Fibroblast of peridontal ligament (primary cell): ENCODE measurements around the gene JAKMIP3.
"Not testable (repeated sequence)": the region's sequence is repeated elsewhere in the genome, so short reads cannot be mapped to it uniquely, and the experiment has no call there.

Experiments used
- DNase-seq: peaks from one replicate; pipeline ENCODE4 v3.0.0-alpha.2; 2010; ENCODE audit errors: extremely low read depth

JAKMIP3 gene

DNA sequence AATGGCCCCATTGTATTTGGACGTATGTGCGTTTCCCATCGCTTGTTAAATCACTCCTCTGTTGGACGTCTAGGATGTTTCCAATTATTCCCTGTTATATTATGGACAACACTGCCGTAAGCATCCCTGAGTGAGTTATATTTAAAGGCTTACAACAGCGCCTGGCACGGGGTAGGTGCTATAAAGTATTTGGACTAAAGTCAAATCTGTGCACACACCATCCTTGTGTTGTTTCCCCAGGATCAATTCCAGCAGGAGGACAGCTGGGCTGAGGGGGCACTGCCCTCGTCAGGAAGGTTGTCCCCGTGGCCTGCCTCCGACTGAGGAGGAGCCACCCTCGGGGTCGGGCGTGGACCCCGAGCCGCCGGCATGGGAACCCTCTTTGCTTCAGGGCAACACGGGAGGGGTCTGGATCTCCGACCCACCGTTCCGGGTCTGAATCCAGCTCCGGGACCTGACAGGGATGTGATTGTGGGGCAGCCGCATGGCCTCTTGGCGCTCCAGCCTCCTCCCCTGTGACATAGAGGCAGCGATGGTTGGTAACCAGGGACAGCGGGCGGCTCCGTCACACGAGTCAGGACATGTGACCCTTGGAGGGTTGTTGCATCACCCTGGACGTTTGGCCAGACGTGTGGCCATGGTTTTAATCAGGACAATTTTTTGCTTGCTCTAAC is 1.5 kb upstream of the JAKMIP3 start:
- no peak for DNase-seq

DNA sequence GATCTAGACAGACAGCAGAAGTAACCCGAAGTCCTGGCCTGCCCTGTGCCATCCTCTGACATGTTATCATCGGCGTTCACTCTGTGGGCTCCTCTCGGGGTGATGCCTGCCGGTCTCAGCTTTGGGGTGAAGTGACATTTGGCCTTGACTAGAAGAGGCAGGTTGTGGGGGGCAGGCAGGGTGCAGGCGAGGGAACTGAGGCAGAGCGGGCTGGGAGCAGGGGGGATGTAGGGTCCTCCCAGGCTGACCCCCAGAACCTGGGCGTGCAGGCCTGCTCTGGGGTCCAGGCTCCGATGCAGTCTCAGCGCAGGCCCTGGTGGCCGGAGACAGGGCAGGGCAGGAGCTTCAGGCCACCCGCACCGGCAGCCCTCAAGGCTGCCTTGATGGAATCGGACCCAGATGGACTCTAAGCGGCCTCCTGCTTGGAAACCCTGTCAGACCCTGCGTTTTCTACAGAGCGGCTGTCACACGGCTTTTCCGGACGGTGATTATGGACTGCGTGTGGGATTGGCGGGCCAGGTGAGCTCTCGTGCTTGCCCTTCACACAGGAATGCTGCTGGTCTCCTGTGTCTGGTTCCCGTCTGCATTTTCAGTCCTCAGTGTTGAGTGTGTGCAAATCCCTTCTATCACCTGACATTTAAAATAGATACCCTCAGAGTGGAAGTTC is 842 bp upstream of the JAKMIP3 start:
- DNase-seq, result no peak

DNA sequence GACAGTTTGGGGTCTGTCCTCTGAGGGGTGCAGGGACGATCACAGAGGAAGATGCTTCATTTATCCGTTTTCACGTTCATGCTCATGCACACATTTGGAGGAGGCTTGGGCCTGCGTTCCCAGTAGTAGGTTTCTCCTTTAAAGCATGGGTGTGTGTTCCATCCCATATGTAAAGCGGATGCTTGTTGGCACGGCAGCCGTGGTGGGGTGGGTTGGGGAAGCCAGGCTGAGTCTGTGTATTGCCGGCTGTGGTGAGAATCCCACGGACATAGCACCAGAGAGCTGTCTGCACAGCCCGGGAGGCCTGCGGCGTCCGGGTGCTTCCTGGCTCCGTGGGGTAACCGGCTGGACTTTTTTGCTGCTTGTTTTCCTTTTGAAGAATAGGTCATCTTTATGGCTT is 440 bp downstream of the JAKMIP3 start:
- no peak for DNase-seq

DNA sequence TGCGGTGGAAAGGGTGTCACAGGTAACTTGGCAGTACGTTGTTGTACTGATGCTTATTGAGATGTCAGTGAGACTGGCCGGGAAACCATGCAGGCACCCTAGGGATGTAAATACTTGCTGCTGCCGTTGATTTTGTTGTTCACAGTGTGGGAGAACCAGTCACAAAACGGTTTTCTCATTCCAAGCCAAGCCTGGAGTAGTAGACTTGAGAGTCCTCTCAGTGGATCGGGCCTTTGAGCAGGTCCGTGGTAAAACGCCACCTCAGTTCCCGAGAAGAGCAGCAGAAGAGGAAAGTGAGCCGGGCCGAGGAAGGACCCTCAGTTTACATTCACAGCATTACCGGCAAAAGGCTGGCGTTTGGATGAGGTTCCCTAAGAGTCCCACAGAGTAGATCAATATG is 1.1 kb downstream of the JAKMIP3 start:
- no peak for DNase-seq

DNA sequence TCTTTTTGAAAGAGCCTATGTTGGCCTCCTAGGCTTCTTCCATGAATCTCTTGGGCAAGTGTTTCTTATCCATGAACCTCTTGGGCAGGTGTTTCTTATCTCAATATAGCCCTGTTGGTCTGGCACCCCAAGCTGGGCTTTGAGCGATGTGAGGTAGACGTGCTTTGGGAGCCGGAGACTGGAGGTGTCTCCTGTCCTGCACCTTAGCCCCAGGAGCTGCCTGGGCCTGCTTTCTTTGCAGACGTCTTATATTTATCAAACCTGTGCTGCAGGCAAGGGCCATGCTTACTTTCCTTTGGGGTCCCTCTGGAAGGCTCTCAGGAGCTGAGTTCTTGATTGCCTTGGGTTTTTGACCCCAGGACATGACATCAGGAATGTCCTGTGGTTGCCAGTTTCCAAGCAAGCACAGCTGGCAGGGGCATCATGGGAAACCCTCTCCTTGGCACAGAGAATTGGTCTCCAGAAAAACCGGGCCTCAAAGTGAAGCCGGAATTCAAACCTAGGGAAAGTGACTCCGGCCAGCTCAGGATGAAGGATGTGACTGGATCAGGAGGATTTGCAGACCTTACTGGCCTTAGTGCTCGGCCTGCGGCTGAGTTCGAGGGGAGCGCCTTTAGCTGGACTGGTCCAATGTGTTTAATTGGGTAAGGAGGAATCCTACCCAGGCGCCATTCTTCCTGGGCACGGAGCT is 2.8 kb downstream of the JAKMIP3 start:
- DNase-seq, result no peak

DNA sequence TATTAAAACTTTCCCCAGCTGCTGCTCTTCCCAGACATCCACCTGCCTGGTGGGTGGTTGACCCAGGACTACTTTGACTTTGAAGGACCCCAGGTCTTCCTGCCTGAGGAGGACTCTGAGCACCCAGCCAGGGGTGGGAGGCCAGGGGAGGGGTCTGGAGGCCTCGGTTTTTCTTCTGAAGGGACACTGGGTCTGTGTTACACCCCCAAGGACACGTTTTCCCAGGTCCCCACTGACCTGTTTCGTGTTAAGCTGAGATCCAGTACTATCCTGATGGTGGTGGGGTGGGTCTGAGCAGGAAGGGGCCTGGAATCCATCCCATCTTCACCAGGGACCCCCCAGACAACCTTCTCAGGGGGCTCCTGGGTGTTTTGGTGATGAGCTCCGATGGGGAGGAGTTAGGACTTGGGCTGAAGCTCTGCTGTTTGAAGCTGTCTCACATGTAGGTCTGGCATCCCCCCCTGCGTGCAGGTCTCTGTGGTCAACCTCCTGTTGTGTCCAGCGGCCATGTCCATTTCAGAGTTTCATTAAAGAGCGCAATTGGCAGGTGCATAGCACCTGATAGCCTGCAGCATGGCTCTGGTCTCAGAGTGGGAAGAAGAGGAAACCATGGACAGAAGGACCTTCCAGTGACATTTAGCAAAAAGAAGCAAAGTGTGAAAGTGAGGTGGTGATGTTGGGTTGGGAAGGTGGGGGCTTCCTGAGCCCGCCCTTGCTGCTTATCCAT is 3.5 kb downstream of the JAKMIP3 start:
- no peak for DNase-seq

DNA sequence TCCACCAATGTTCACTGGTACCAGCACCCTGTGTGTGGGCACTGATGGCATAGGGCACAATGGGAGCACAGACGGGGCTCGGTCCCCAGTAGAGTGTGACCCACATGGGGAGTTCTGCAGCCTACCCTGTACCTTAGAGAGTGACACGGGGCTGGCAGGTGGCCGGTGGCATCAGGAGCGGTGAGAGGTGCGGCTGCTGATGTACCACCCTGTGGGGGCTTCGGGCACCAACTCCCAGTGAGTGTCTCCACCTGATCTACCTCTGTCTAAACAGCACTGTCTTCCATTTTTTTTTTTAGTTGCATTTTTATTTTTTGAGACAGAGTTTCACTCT is 4.1 kb downstream of the JAKMIP3 start:
- no peak for DNase-seq

DNA sequence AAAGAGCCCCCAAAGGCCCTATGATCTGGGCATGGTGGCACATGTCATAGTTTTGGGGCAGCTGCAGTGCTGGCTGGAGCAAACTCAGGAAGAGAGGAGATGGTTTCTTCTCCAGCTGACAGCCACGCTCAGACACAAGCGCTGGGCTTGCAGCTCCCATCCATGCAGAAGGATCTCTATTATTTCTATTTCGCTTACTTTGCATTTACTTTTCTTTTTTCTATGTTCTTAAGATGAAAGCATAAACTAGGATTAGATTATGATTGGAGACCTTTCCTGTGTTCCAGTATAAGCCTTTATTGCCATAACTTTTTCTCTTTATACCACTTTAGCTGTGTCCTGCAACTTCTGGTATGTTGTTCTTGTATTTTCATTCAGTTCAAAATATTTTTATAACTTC is 5.0 kb downstream of the JAKMIP3 start:
- DNase-seq, result no peak

DNA sequence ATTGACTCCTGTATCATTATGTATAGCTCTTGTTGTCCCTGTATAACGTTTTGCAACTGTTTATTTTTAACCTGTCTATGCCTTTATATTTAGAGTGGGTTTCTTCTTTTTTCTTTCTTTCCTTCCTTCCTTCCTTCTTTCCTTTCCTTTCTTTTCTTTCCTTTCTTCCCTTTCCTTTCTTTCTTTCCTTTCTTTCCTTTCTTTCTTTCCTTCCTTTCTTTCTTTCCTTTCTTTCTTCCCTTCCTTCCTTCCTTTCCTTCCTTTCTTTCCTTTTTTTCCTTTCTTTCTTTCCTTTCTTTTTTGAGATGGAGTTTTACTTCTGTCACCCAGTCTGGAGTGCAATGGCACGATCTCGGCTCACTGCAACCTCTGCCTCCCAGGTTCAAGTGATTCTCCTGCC is 5.9 kb downstream of the JAKMIP3 start:
- no peak for DNase-seq

DNA sequence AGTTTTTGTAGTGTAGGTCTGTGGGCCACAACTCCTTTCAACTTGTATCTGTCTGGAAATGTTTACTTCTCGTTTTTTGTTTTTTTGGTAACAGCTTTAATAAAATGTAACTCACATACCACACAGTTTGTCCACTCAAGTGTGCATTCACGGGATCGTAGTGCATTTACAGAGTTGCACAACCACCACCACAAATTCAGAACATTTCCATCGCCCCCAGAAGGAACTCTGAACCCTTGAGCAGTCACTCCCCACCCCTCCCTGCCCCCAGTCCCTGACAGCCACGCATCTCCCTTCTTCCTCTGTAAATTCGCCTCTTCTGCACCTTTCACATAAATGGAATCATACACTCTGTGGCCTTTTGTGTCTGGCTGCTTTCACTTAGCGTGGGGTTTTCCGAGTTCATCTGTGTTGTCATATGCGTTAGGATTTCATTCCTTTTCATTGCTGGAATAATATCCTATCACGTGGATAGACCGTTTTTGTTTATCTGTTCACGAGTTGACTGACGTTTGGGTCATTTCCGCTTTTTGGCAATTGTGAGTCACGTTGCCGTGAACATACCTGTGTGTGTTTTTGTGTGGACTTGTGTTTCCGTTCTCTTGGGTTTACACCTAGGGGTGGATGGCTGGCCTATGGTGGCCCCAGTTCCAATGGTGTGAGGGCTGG is 10.3 kb downstream of the JAKMIP3 start:
- DNase-seq, result no peak

DNA sequence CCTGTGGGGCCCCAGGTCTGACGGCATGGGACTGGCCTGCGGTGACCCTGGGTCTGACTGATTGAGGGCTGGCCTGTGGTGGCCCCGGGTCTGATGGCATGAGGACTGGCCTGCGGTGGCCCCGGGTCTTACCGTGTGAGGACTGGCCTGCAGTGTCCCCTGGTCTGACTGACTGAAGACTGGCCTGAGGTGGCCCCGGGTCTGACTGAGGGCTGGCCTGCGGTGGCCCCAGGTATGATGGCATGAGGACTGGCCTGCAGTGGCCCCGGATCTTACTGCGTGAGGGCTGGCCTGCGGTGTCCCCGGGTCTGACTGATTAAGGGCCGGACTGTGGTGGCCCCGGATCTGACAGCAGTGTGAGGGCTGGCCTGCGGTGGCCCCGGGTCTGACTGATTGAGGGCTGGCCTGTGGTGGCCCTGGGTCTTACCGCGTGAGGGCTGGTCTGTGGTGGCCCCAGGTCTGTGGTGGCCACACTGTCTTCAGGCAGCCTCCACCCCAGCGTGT is 10.9 kb downstream of the JAKMIP3 start:
- DNase-seq, result no peak

DNA sequence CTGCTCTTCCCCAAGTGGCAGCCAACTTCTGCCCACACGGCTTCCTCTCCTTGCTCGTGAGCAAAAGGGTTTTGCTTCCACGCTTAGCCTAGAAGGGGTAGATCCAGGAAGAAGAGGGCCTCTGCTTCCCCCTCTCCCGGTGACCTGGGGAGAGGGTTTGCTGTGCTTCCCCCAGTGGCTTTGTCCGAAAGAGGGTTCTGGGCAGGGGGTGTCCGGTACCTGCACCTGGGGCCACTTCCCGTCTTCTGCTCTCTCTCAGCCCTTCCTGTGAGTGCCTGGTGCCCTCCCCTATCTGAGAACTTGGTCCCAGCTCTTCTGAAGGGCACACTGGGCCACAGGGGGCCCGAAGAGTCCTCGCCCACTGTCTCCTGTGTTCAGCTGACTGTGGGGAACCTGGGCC is 11.3 kb downstream of the JAKMIP3 start:
- DNase-seq, result no peak

DNA sequence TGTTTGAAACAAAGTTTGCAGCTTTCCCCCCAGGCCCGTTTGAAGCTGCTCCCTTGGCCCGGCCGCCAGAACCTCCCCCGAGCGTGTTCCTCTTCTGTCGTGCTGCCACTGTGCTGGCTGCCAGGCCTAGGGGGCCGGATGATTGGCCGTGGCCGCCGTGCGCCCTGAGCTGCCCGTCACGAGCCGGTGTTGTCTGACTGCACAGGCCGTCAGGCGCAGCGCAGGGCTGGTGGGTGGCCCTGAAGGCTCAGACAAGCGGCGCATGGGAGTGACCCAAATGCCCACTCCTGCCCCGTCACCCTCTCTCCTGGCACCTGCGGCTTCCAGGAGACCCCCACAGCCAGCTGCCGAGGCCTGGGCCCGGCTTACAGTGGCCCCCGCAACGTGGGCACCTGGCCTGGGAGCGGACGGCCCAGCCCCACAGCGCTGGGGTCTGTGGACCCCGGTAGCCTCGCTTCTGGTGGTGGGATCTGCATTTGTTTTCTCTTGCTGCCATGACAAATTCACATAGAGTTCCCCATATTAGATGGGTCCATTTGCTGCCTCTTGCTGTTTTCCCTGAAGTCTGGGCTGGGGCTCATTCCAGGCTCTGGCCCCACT is 13.1 kb downstream of the JAKMIP3 start:
- DNase-seq, result no peak

DNA sequence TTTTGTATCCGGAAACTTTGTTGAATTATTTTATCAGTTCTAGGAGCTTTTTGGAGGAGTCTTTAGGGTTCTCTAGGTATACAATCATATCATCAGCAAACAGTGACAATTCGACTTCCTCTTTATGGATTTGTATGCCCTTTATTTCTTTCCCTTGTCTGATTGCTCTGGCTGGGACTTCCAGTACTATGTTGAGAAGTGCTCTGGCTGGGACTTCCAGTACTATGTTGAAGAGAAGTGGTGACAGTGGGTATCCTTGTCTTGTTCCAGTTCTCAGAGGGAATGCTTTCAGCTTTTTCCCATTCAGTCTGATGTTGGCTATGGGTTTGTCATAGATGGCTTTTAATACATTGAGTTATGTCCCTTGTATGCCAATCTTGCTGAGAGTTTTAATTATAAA is 18.6 kb downstream of the JAKMIP3 start:
- DNase-seq, result not testable (repeated sequence)

DNA sequence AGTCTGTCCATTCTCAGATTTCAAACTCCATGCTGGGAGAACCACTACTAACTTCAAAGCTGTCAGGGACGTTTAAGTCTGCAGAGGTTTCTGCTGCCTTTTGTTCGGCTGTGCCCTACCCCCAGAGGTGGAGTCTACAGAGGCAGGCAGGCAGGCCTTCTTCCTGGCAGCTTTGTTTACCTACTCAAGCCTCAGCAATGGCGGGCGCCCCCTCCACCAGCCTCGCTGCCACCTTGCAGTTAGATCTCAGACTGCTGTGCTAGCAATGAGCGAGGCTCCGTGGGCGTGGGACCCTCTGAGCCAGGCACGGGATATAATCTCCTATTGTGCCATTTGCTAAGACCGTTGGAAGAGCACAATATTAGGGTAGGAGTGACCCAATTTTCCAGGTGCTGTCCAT is 27.5 kb downstream of the JAKMIP3 start:
- not testable (repeated sequence) for DNase-seq

DNA sequence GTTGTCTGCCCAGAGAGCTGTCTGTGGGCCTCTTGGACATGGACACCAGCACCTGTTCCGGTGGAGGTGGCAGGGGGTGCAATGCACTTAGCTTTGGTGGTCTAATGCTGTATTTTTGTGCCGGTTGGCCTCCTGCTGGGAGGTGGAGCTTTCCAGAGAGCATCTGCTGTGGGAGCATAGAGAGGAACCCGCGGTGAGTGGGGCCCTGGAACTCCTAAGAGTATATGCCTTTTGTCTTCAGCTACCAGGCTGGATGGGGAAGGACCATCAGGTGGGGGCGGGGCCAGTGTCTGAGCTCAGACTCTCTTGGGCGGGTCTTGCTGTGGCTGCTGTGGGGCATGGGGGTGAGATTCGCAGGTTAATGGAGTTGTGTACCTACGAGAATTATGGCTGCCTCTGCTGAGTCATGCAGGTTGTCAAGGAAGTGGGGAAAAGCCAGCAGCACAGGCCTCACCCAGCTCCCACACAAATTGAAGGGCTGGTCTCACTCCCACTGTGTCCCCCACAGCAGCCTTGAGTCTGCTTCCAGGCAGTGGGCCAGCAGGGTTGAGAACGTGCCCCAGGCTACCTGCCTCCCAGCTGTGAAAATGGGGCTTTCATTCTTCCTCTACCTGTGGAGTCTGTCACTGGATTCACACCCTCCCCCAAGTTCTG is 29.0 kb downstream of the JAKMIP3 start:
- no peak for DNase-seq

DNA sequence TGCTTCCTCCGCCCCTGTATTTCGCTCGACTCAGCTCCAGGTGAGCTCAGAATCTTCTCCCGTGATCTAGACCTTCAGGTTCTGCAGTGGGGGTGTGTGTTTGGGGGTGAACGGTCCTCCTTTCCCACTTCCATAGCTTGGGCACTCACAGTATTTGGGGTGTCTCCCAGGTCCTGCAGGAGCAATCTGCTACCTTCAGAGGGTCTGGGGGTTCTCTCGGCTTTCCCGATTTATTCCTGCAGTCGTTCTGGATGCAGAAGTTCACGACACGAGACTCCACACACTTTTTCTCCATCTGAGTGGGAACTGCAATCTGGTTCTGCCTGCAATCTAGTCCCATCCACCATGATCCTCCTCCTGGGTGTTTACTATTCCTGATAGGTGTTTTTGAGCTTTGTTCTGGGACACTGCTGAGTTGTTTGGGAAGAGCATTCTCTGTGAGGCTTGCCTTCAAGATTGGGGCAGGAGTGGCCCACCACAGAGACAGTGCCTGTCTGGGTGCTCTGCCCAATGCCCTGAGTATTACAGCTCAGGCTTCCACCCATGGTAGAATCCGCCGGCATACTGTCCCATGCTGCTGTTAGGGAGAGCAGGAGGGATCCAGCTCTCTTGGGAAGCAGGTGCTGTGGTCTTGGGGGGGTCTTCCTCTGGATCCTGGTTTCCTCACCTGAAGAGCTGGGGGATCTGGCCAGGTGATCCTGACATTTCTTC is 29.8 kb downstream of the JAKMIP3 start:
- no peak for DNase-seq

DNA sequence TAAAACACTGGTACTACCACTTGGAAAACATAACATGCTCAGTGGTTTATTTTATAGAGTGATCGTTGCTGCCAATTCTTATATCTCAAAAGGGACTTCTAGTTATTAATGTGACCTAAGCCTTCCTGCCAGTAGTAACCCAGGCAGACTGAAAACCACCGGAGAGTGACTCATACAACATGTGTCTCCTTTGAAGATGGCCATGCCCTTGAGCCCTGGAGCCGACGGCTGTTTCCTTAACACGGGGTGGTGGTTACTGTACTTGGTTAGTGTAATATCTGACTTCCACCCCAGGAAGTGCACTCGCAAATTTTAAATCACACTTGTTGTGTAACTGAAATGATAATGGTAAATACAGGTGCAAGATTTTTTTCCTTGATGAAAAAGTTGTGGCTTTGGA is 30.5 kb downstream of the JAKMIP3 start:
- no peak for DNase-seq

DNA sequence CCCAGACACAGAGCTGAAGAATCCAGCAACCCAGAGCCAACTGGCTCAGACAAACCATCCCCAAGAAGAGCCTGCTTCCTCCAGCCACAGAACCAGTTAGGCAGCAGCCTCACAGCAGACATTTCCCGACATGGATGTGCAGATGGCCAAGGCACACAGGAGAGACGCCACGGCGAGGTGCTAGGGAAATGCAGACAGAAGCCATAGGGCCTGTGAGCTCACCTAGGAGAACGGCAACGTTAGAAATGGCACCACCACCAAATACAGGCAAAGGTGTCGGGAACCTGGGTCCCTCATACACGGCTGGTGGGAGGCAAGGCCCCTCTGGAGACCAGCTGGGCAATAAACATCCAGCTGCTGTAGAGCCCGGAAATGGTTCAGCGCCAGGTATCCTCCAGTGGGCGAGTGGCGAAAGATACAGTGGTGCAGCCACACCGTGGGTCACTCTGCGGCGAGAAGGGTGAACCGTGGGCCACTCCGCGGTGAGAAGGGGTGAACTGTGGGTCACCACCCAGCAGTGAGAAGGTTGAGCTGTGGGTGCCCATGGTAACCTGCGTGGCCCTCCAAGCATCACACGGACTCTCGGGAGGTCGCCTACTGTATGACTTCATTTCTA is 31.2 kb downstream of the JAKMIP3 start:
- DNase-seq, result no peak
